ENCODE measurements around the gene CACNA1C. TPM values are rescaled to one million over a fixed set of nuclear protein-coding genes. Genes with fewer than 3 reads are reported as not detected.
"Not testable (repeated sequence)": the region's sequence is repeated elsewhere in the genome, so short reads cannot be mapped to it uniquely, and the experiment has no call there.

CACNA1C gene
- total RNA-seq, 2 donors from 2014 or later = 0.05 to 0.31 TPM

DNA sequence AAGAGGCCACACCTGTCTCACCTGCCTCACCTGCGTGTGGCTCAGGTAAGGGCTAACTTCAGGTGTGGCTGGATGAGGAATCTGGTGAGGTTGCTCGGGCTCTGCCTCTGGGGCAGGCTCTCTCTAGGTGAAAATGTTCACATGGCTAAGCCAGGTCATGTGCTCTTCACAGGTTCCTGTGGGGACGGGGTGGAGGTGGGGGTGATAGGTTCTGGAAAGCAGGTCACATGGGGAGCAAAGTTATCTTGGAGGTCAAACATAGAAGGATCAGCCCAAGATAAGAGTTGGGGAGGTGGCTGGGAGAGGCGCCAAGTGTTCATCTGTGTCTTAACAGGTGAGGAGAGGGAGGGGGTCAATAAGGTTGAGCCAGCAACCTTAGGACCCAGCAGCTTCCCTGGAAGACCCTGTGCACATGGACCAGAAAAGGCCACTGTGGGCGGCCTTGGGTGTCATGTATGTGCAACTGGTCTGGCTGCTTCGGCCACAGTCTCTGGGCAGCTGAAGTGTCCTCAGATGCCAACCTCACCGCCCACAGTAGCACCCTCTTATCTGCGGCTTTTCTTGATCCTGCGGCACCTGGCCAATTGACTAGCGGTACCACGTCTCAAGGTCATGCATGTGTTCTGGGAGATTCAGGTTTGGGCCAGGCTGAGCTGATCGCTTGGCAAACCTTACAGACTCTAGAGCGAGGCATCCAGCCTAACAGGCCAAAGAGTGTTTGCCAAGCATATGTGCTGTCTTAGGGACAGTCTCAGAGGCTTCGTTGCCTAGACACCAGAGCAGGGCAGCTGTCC, 60.5 kb downstream of the CACNA1C start:
- Mint-ChIP-seq H3K36me3 (no peaks in the 10 kb centered on the region), H3K27ac (no peak overlapping the region), H3K9me3 (no peaks in the 10 kb centered on the region)
- no peak for ATAC-seq
- DNase-seq (ENCODE audit: low spot score in 2 of 2) = no peak

GRCh38 chr12:2114071-2114470, 61.3 kb downstream of the CACNA1C start:
- no peaks in the 10 kb centered on the region for H3K9me3 Mint-ChIP-seq
- H3K36me3 Mint-ChIP-seq = no peaks in the 10 kb centered on the region
- DNase-seq (ENCODE audit: low spot score in 2 of 2) (no peak), ATAC-seq (no peak)
- H3K27ac Mint-ChIP-seq = no peak overlapping the region

GRCh38 chr12:2115101-2115845, 62.5 kb downstream of the CACNA1C start:
- no peak overlapping the region for H3K27ac Mint-ChIP-seq
- DNase-seq (ENCODE audit: low spot score in 2 of 2) (no peak), ATAC-seq (no peak)
- H3K36me3 Mint-ChIP-seq = no peaks in the 10 kb centered on the region
- H3K9me3 Mint-ChIP-seq = no peaks in the 10 kb centered on the region

DNA sequence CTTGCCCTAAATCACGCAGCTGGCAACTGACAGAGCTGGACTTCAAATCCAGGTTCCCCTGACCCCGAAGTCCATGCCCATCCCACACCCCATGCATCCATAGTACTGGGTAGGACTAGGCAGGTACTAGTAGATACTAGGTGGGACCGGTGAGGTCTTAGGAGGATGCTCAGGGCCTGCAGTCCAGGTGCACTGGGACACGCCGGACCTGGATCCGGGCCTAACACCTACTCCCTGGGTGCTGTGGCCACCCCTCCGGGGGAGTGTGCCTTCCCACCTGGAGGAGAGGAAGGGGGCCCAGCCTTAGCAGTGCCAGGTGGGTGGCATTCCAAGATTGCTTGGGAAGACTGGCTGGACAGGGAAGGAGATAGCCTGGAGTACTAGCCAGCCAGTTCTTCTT, 64.8 kb downstream of the CACNA1C start:
- ATAC-seq (no peak), DNase-seq (ENCODE audit: low spot score in 2 of 2) (no peak)
- H3K9me3 Mint-ChIP-seq = no peaks in the 10 kb centered on the region
- no peaks in the 10 kb centered on the region for H3K36me3 Mint-ChIP-seq
- no peak overlapping the region for H3K27ac Mint-ChIP-seq

DNA sequence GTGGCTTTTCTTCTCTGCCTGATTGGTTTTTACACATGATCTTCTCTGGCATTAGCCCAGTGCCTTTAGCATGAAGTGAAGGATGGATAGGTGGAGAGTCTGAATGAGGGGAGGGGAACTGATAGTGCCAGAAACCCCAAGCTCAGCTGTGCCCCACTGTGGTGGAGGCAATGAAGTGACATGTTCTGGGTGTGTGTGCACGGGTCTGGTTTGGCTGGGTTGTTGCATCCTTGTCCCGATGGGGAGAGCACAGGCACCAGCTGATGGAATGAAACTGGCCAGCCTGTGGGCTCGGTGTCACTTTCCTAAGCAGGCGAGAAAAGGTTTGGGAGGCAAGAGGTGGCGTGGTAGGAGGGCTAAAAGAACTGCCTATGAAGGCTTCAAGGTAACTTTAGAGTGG, 65.3 kb downstream of the CACNA1C start:
- Mint-ChIP-seq H3K27ac (no peak overlapping the region), H3K9me3 (no peaks in the 10 kb centered on the region), H3K36me3 (no peaks in the 10 kb centered on the region)
- ATAC-seq (no peak), DNase-seq (ENCODE audit: low spot score in 2 of 2) (no peak)

DNA sequence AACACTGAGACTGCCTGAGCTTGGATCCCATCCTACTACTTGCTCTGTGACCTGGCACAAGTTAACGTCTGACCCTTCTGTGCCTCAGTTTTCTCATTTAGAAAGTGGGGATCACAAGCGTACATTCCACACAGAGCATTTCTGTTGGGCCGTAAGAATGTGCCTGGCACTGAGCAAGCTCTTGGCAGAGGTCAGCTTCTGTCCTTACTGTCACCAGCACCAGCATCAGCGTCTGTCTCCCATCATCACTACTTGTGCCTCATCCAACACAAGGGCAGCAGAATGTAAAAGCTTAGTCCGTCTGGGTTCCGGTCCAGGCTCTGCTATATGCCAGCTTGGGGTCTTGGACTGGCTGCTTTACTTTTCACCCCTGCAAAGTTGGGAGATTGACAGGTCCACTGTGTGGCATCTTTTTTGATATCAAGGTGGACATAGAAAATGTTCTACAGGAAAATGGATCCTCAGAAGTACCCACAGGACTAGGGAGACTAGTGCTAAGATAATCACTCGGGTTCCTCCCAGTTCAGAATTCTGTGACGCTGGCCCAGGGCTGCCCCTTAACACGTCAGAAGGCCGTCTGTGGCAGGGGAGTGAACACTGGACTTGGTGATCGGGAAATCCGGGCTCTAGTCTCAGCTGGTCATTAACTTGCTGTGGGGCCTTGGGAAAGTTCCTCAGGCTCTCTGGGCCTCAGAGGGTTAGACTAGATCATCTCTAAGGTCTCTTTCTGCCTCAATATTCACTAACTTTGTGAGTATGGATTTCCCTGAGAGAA, 65.9 kb downstream of the CACNA1C start:
- Mint-ChIP-seq H3K36me3 (no peaks in the 10 kb centered on the region), H3K27ac (no peak overlapping the region), H3K9me3 (no peaks in the 10 kb centered on the region)
- DNase-seq (ENCODE audit: low spot score in 2 of 2) (no peak), ATAC-seq (no peak)

- H3K36me3 Mint-ChIP-seq = no peaks in the 10 kb centered on the region
- DNase-seq (ENCODE audit: low spot score in 2 of 2) = no peak
- no peak for ATAC-seq
- no peak overlapping the region for H3K27ac Mint-ChIP-seq
- H3K9me3 Mint-ChIP-seq = no peaks in the 10 kb centered on the region
These were observed 66.5 kb downstream of the CACNA1C start for GRCh38 chr12:2119266-2119665.

DNA sequence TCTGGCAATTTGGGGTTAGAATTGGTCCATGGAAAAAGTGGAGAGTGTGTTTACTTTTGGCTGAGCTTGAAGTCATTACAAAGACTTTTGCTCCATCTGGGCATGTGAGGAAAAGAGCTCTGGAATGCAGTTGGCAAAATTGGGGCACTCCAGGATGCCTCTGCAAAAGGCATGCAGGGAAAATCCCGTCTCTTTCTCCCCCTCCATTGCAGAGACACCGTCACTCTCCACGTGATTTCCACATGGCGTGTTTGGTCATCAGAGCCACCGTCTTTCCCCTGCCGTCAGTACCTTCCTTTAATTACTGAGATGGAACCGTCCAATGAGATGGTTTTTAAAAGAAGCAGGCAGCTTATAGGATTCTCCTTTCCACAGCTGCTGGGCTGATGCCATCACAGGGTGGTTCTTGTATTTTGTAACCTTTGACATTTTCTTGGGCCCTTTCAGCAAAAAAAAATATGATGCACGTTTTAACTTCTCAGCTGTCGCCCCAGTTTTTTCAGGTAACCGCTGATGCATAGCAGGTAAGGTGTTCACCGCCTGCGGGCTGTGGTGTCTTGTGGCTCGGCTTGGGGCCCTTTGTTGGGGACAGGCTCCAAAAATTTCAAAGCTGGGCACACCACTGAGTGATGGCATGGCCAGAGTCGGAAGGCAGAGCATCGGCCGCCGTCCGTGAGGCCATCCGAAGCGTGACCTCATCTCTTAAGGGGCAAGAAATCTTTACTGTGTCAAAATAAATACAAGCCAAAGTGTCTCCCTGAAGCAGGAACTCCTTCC, 68.4 kb downstream of the CACNA1C start:
- Mint-ChIP-seq H3K27ac (no peak overlapping the region), H3K9me3 (no peaks in the 10 kb centered on the region), H3K36me3 (no peaks in the 10 kb centered on the region)
- no peak for DNase-seq (ENCODE audit: low spot score in 2 of 2)
- no peak for ATAC-seq

GRCh38 chr12:2124466-2125023, 71.8 kb downstream of the CACNA1C start:
- Mint-ChIP-seq H3K36me3 (no peaks in the 10 kb centered on the region), H3K9me3 (no peaks in the 10 kb centered on the region), H3K27ac (no peak overlapping the region)
- ATAC-seq (no peak), DNase-seq (ENCODE audit: low spot score in 2 of 2) (no peak)

- no peak for DNase-seq (ENCODE audit: low spot score in 2 of 2)
- Mint-ChIP-seq H3K9me3 (no peaks in the 10 kb centered on the region), H3K36me3 (no peaks in the 10 kb centered on the region), H3K27ac (no peak overlapping the region)
- ATAC-seq = no peak
These were observed 73.1 kb downstream of the CACNA1C start for GRCh38 chr12:2125651-2126522.

DNA sequence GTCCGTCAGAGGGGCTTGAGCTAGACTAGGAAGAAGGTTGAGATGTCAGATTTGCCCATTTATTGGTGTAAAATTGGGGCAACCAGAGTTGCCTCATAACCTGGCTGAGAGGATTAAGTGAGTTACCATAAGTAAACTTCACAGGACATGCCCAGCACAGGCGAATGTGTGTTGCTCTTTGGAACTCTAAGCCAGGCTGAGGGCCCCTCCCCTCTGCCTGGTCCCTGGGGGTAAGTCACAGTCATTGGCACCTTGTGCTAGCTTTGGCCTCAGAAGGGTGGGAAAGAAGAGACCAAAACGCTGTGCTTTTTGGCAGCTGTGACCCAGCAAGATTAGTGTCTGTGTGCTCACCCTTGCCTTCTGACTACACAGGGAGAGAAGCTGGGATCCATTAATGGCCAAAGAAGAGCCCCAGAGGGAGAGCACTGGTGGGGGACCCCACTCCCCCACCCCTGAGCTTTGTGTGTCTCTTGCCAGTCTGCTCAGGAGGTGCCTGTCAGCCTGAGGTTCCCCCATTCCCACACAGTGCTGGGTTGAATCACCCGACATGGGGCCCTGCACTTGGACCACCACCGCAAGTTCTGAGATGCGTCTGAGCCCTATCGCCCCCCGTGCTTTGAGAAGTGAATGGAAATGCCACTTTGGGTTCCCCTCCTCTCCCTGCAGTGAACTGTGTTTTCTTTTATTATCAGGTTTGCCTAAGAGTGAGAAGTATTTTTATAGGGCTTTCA, 74.1 kb downstream of the CACNA1C start:
- DNase-seq (ENCODE audit: low spot score in 2 of 2) (no peak), ATAC-seq (no peak)
- Mint-ChIP-seq H3K36me3 (no peaks in the 10 kb centered on the region), H3K9me3 (no peaks in the 10 kb centered on the region), H3K27ac (no peak overlapping the region)

DNA sequence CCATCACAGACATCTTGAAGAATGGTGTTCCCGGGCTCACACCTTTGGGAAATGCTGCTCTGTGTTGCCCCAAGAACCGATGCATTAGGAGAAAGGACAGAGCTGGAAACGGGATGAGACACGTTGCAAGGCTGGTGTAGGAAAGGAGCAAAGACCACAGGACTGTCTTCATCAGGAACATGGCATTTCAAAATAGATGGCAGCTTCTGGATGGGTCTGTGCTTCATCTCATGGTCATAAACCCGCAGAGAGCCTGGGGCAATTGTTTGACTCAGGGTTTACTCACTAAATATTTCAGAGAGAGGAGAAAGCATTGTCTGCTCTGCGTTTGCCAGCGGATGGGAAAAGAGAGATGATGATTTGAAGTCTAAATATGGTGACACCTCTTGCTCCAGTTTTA, 76.3 kb downstream of the CACNA1C start:
- no peaks in the 10 kb centered on the region for H3K36me3 Mint-ChIP-seq
- H3K27ac Mint-ChIP-seq = no peak overlapping the region
- no peaks in the 10 kb centered on the region for H3K9me3 Mint-ChIP-seq
- ATAC-seq (no peak), DNase-seq (ENCODE audit: low spot score in 2 of 2) (no peak)

DNA sequence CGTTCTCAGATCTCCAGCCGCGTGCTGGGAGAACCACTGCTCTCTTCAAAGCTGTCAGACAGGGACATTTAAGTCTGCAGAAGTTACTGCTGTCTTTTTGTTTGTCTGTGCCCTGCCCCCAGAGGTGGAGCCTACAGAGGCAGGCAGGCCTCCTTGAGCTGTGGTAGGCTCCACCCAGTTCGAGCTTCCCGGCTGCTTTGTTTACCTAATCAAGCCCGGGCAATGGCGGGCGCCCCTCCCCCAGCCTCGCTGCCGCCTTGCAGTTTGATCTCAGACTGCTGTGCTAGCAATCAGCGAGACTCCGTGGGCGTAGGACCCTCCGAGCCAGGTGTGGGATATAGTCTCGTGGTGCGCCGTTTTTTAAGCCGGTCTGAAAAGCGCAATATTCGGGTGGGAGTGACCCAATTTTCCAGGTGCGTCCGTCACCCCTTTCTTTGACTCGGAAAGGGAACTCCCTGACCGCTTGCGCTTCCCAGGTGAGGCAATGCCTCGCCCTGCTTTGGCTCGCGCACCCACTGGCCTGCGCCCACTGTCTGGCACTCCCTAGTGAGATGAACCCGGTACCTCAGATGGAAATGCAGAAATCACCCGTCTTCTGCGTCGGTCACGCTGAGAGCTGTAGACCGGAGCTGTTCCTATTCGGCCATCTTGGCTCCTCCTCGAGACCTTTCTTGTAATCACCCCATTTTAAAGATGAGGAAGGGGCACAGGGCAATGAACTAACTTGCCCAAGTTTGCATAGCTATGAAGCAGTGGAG, 83.1 kb downstream of the CACNA1C start:
- not testable (repeated sequence) for H3K36me3 Mint-ChIP-seq; ATAC-seq; H3K9me3 Mint-ChIP-seq; DNase-seq (ENCODE audit: low spot score in 2 of 2); H3K27ac Mint-ChIP-seq

DNA sequence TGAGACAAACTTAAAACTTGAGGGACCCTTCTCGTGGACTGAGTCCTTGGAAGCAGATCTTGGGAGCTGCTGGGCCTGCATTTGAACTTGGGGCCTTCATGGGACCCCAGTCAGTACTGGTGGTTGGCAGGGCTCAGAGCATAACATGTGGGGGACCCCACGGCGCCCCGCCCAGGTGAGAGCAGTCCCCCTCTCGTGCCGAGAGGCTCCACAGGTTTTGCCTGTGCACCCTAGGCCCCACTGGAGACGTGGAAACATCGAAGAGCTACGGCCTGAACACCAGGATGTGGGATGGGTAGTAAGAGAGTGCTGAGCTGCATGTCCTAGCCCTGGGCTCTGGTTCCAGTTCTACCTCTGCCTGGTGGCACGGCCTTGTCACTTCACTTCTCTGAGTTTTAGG, 84.1 kb downstream of the CACNA1C start:
- Mint-ChIP-seq H3K9me3 (no peaks in the 10 kb centered on the region), H3K36me3 (peaks cover 0 to 6% of the 10 kb centered on the region in 2 donors), H3K27ac (no peak overlapping the region)
- DNase-seq (ENCODE audit: low spot score in 2 of 2) = no peak
- ATAC-seq = no peak

Measured in activated naive CD4-positive, alpha-beta T cell treated with anti-CD3 and anti-CD28 coated beads, Interleukin-2, amount 50 U/mL, for 72 hours (primary cell).